K562 (cell line): Measurements from ENCODE around the gene FOXK2. TPM values are rescaled to one million over a fixed set of nuclear protein-coding genes. Genes with fewer than 3 reads are reported as not detected.

Experiments
- CREM ChIP-seq: IDR thresholded peaks from 2 replicates; pipeline ENCODE4 v1.6.1; 2014; ENCODE audit warnings: antibody characterized with exemption, low read depth
- ELK3 ChIP-seq: fragments of 450-650 bp; formaldehyde crosslinking; IDR thresholded peaks from 2 replicates; pipeline ENCODE4 v1.4.0; 2020; ENCODE audit warnings: mild to moderate bottlenecking
- ETV1 ChIP-seq: fragments of 450-650 bp; conservative IDR thresholded peaks from 2 replicates; pipeline ENCODE4 v1.6.1; 2016; ENCODE audit warnings: missing genetic modification characterization, control low read depth, low read depth, missing compliant biosample characterization
- FOXK2 ChIP-seq, 2 experiments: fragments of 450-650 bp; IDR thresholded peaks in 1 of 2; conservative IDR thresholded peaks in 1 of 2; 2 replicates each; pipeline ENCODE4 v1.6.1; 2016; ENCODE audit warnings: low read depth in 2 of 2, mild to moderate bottlenecking in 1 of 2
- HMGN3 ChIP-seq: IDR thresholded peaks from 2 replicates; pipeline ENCODE4 v1.6.1; 2011; ENCODE audit warnings: borderline replicate concordance, low read depth, mild to moderate bottlenecking, mixed read lengths, low read length; ENCODE audit not compliant: insufficient read length; ENCODE audit errors: extremely low read depth
- MAFK ChIP-seq: IDR thresholded peaks from 2 replicates; pipeline ENCODE4 v1.6.1; 2011; ENCODE audit warnings: low read length, improper control_type of control experiment
- MAX ChIP-seq: sonication (generic); formaldehyde crosslinking; IDR thresholded peaks from 2 replicates; pipeline ENCODE4 v1.9.0; 2022; ENCODE audit warnings: mild to moderate bottlenecking, missing genetic modification reagents
- MECOM ChIP-seq: fragments of 250-450 bp; sonication (Bioruptor Pico); IDR thresholded peaks from 2 replicates; pipeline ENCODE4 v1.8.0; 2022; ENCODE audit warnings: inconsistent platforms
- PRDM10 ChIP-seq: fragments of 450-650 bp; IDR thresholded peaks from 2 replicates; pipeline ENCODE4 v1.6.1; 2018; ENCODE audit not compliant: partially characterized antibody
- WHSC1 ChIP-seq: IDR thresholded peaks from one replicate; pipeline ENCODE4 v1.6.1; 2012; ENCODE audit warnings: low read length, control low read depth, inconsistent platforms
- ZFP1 ChIP-seq: fragments of 450-650 bp; formaldehyde crosslinking; IDR thresholded peaks from 2 replicates; pipeline ENCODE4 v1.4.0; 2020; ENCODE audit warnings: mild to moderate bottlenecking, mixed read lengths
- ZHX1 ChIP-seq: fragments of 150-350 bp; conservative IDR thresholded peaks from 2 replicates; pipeline ENCODE4 v1.6.1; 2014; ENCODE audit warnings: low read length
- ZNF197 ChIP-seq: fragments of 200-800 bp; sonication (Bioruptor generic); IDR thresholded peaks from 2 replicates; pipeline ENCODE4 v1.6.1; 2016; ENCODE audit warnings: low read depth, missing genetic modification characterization, missing compliant biosample characterization
- ZNF224 ChIP-seq: sonication (generic); formaldehyde crosslinking; IDR thresholded peaks from 2 replicates; pipeline ENCODE4 v1.8.0; 2022; ENCODE audit warnings: mild to moderate bottlenecking, missing genetic modification reagents
- ZNF263 ChIP-seq: sonication (generic); formaldehyde crosslinking; IDR thresholded peaks from 2 replicates; pipeline ENCODE4 v1.8.0; 2022; ENCODE audit warnings: mild to moderate bottlenecking, missing genetic modification reagents, borderline replicate concordance
- ZNF449 ChIP-seq: fragments of 250-450 bp; sonication (Bioruptor Pico); IDR thresholded peaks from 2 replicates; pipeline ENCODE4 v1.8.0; 2022; ENCODE audit warnings: moderate library complexity, mild to moderate bottlenecking, inconsistent platforms
- ZNF707 ChIP-seq: fragments of 250-450 bp; sonication (Bioruptor Pico); conservative IDR thresholded peaks from 2 replicates; pipeline ENCODE4 v1.8.0; 2022; ENCODE audit warnings: inconsistent platforms, mild to moderate bottlenecking, moderate library complexity
- polyA plus RNA-seq, 8 experiments: library from polyadenylated mRNA; depleted of rRNA in 4 of 8; stranded (reverse) in 5 of 8; unstranded in 3 of 8; fragments of >200 nt; fragmentation: Nextera tagmentation in 2 of 8; fragmentation: Illumina TruSeq in 1 of 8; extraction: Ambion mirVana in 2 of 8; extraction: Trizol in 1 of 8; gene quantifications; 2 replicates each; pipeline versions ENCODE4 v1.2.1 to v1.2.3, GENCODE V29; 2011 to 2014; ENCODE audit warnings: inconsistent platforms in 1 of 8, missing spikeins in 1 of 8
- total RNA-seq, 7 experiments: library from RNA; depleted of rRNA in 6 of 7; stranded (reverse); fragments of >200 nt in 6 of 7; fragmentation: Illumina TruSeq in 2 of 7; extraction: Trizol in 2 of 7; gene quantifications; 2 replicates each; pipeline versions ENCODE4 v1.2.1 to v1.2.3, GENCODE V29; 2011 to 2021; ENCODE audit warnings: low replicate concordance in 1 of 7

The FOXK2 gene
- total and polyA plus RNA-seq, 9 of the 15 experiments (the other 6 are each of a cell fraction or from before 2014, with no cell fraction given), result 3.0 to 86.0 (median 44.1) TPM

- TF ChIP-seq ZNF449 (CRISPR knock-in tag) (no peak), MECOM (CRISPR knock-in tag) (no peak), CREM (peak; percentile 9; the same call in 1 of the 2 replicates), ZNF224 (CRISPR knock-in tag) (no peak), HMGN3 (peak; percentile 65), ZNF263 (CRISPR knock-in tag) (no peak), ZNF197 (CRISPR knock-in tag) (no peak), ZHX1 (no peak), ZNF707 (CRISPR knock-in tag) (no peak), ETV1 (tag) (0 out of 2 replicates have a peak, but pooled peaks have one; percentile 11), MAFK (no peak), PRDM10 (no peak), MAX (CRISPR knock-in tag) (no peak), FOXK2 (conservative IDR thresholded peaks at IDR 0.05 in 1 of 2, IDR thresholded peaks at IDR 0.05 in 1 of 2; ENCODE audit: low read depth in 2 of 2) (peak in 1 of 2 experiments; percentile 27; a peak in 1 of 4 replicates), ELK3 (CRISPR knock-in tag) (no peak), ZFP1 (CRISPR knock-in tag) (no peak), WHSC1 (no peak)
Measured at GRCh38 chr17:82519971-82520903, 705 bp downstream of the FOXK2 start (continued).
